A673 (cell line): ENCODE measurements around the gene FAHD1. TPM values are rescaled to one million over a fixed set of nuclear protein-coding genes. Genes with fewer than 3 reads are reported as not detected.
"Not testable (repeated sequence)": the region's sequence is repeated elsewhere in the genome, so short reads cannot be mapped to it uniquely, and the experiment has no call there.

Source experiments
- BruUV-seq: library from RNA; stranded (reverse); fragments of 400-500 nt; replicated peaks from 2 replicates; lab custom pipeline; 2021; lab: Mats Ljungman, UMichigan
- CTCF ChIA-PET: fragments of 300-600 bp; sonication (Branson Sonifier 250); formaldehyde crosslinking; loops from one replicate; lab custom pipeline; 2022; ENCODE audit warnings: antibody characterized with exemption; lab: Charles Lee
- POLR2A ChIA-PET: fragments of 300-600 bp; sonication (Branson Sonifier 250); formaldehyde crosslinking; loops from one replicate; lab custom pipeline; 2022; ENCODE audit warnings: antibody characterized with exemption; ENCODE audit not compliant: low non-redundant PET; lab: Charles Lee
- DNase-seq: peaks from one replicate; pipeline ENCODE4 v3.0.0-alpha.2; 2015; ENCODE audit warnings: low spot score
- H3K27ac ChIP-seq: fragments of 200-600 bp; sonication (generic); 2 replicates; pipeline ENCODE4 v1.5.1; 2016; ENCODE audit warnings: mixed run types, low read depth, mild to moderate bottlenecking, mixed read lengths, antibody characterized with exemption, low read length; ENCODE audit not compliant: poor library complexity, severe bottlenecking
- H3K27me3 ChIP-seq: fragments of 200-600 bp; sonication (generic); replicated peaks from 2 replicates; pipeline ENCODE4 v1.6.1; 2017; ENCODE audit warnings: mixed run types, low read depth, mild to moderate bottlenecking, mixed read lengths, antibody characterized with exemption, low read length; ENCODE audit not compliant: insufficient read depth, poor library complexity
- H3K36me3 ChIP-seq: fragments of 200-600 bp; sonication (generic); 2 replicates; pipeline ENCODE4 v1.6.1; 2016; ENCODE audit warnings: mixed run types, mild to moderate bottlenecking, mixed read lengths, antibody characterized with exemption, low read length; ENCODE audit not compliant: insufficient read depth, poor library complexity, severe bottlenecking
- H3K4me1 ChIP-seq: fragments of 200-600 bp; sonication (generic); 2 replicates; pipeline ENCODE4 v1.6.1; 2017; ENCODE audit warnings: mixed run types, mild to moderate bottlenecking, mixed read lengths, antibody characterized with exemption, low read length; ENCODE audit not compliant: insufficient read depth, poor library complexity, severe bottlenecking
- H3K4me3 ChIP-seq: fragments of 200-600 bp; sonication (generic); 2 replicates; pipeline ENCODE4 v1.5.1; 2016; ENCODE audit warnings: low read depth, mixed run types, mild to moderate bottlenecking, mixed read lengths, low read length; ENCODE audit not compliant: poor library complexity, severe bottlenecking
- H3K9me3 ChIP-seq: fragments of 200-600 bp; sonication (generic); 2 replicates; pipeline ENCODE4 v1.6.1; 2016; ENCODE audit warnings: mixed run types, low read depth, mild to moderate bottlenecking, mixed read lengths, antibody characterized with exemption, low read length; ENCODE audit not compliant: poor library complexity, severe bottlenecking
- EZH2 ChIP-seq: fragments of 200-600 bp; sonication (generic); IDR thresholded peaks from 2 replicates; pipeline ENCODE4 v1.6.1; 2017; ENCODE audit warnings: borderline replicate concordance, low read depth, mild to moderate bottlenecking, mixed read lengths, antibody characterized with exemption, low read length; ENCODE audit not compliant: poor library complexity, severe bottlenecking
- intact Hi-C: fragments of 100-400 bp; cut with micrococcal nuclease; formaldehyde crosslinking; loops from one replicate; pipeline ENCODE4 v1.10.0; 2022; ENCODE audit not compliant: unreplicated experiment
- total RNA-seq: library from RNA; stranded (reverse); gene quantifications from 2 replicates; pipeline ENCODE4 v1.2.3, GENCODE V29; 2021
- TF ChIP-seq, protein P1 (sequence below): fragments of 300-800, 200-600 bp; sonication (generic); conservative IDR thresholded peaks from 2 replicates; pipeline ENCODE4 v1.5.1; 2017; ENCODE audit warnings: low read depth, mild to moderate bottlenecking, antibody characterized with exemption, low read length, moderate library complexity, mixed read lengths

The FAHD1 gene
- total RNA-seq, 1 experiment from 2014 or later, result 19.9 TPM

DNA sequence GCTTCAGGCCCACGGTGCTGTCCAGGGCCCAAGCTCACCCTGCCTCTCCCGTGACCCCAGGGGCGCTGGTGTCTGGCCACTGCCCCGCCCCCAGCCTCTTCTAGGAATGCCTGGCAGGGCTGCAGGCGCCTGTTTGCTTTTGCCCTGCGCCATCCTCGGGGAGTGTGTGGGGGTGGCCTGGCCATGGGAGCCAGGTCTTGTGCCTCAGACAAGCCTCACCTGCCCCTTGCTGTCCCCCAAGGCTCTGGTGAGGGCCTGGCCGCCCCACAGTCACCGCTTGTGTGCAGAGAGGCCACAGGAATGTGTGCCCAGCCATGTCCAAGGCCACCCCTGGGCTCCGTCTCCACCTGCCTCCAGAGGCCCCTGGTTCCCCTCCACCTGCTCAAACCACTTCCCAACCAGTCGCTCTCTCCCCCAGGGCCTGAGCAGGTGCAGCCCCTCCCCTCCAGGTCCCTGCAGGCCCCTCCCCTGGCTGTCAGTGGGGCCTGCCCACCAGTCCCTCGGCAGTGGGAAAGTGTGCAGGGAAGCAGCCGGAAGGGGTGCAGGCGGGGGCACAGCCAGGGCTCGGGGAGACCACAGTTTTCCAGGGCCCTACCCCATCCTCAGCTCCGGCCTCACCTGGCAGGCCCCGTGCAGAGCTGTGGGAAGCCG is 32.7 kb upstream of the FAHD1 start:
- POLR2A ChIA-PET, result no interaction called here

GRCh38 chr16:1794908-1795666 is 31.9 kb upstream of the FAHD1 start:
- Histone ChIP-seq H3K36me3 (no peaks in the 10 kb centered on the region), H3K27ac (no peak overlapping the region), H3K9me3 (peaks cover 6% of the 10 kb centered on the region), H3K4me1 (no peaks in the 10 kb centered on the region), H3K27me3 (no peaks in the 10 kb centered on the region), H3K4me3 (no peak overlapping the region)
- no peak for DNase-seq
- CTCF ChIA-PET, result no interaction called here
- POLR2A ChIA-PET, result no interaction called here
- no TSS peak for BruUV-seq
- TF ChIP-seq, protein P1, sequence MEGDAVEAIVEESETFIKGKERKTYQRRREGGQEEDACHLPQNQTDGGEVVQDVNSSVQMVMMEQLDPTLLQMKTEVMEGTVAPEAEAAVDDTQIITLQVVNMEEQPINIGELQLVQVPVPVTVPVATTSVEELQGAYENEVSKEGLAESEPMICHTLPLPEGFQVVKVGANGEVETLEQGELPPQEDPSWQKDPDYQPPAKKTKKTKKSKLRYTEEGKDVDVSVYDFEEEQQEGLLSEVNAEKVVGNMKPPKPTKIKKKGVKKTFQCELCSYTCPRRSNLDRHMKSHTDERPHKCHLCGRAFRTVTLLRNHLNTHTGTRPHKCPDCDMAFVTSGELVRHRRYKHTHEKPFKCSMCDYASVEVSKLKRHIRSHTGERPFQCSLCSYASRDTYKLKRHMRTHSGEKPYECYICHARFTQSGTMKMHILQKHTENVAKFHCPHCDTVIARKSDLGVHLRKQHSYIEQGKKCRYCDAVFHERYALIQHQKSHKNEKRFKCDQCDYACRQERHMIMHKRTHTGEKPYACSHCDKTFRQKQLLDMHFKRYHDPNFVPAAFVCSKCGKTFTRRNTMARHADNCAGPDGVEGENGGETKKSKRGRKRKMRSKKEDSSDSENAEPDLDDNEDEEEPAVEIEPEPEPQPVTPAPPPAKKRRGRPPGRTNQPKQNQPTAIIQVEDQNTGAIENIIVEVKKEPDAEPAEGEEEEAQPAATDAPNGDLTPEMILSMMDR, result no peak
- no peak for TF ChIP-seq EZH2
- intact Hi-C loops, result no loop called here

More for the DNA sequence above, 32.7 kb upstream of the FAHD1 start:
- DNase-seq, result no peak
- BruUV-seq, result no TSS peak
- no peaks in the 10 kb centered on the region for H3K4me1 ChIP-seq
- CTCF ChIA-PET, result interaction anchor here (0.5 kb wide), 1 partner anchor 117 kb away, joined by 6 read pairs; no protein-coding TSS in a partner anchor
- H3K36me3 ChIP-seq, result peaks cover under 1% of the 10 kb centered on the region
- peaks cover 6% of the 10 kb centered on the region for H3K9me3 ChIP-seq
- no peak overlapping the region for H3K4me3 ChIP-seq
- no peaks in the 10 kb centered on the region for H3K27me3 ChIP-seq
- intact Hi-C loops, result no loop called here
- no peak for TF ChIP-seq EZH2
- TF ChIP-seq, protein P1, result no peak
- no peak overlapping the region for H3K27ac ChIP-seq

DNA sequence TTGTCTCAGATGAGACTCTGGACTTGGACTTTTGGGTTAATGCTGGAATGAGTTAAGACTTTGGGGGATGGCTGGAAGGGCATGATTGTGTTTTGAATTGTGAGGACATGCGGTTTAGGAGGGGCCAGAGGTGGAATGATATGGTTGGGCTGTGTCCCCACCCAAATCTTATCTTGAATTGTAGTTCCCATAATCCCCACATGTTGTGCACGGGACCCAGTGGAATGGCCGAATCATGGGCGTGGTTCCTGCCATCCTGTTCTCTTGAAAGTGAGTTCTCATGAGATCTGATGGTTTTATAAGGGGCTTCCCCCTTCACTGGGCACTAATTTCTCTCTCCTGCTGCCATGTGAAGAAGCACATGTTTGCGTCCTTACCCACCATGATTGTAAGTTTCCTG is 27.7 kb upstream of the FAHD1 start:
- H3K9me3 ChIP-seq, POLR2A ChIA-PET, H3K4me1 ChIP-seq, H3K27ac ChIP-seq, CTCF ChIA-PET, H3K4me3 ChIP-seq, H3K36me3 ChIP-seq, BruUV-seq, intact Hi-C loops, H3K27me3 ChIP-seq, DNase-seq: not testable (repeated sequence)
